Measurements from ENCODE around the gene PARVG. TPM values are rescaled to one million over a fixed set of nuclear protein-coding genes. Genes with fewer than 3 reads are reported as not detected.

Gene PARVG
- total and polyA plus RNA-seq, 12 donors, result 1.4 to 61.1 (median 14.8) TPM

GRCh38 chr22:44199164-44199563 lies 18.4 kb downstream of the PARVG start:
- no peak overlapping the region for H3K27ac ChIP-seq
- no peak for DNase-seq
- TF ChIP-seq CTCF (IDR thresholded peaks at IDR 0.05), result no peak
- intact Hi-C loops (cut with DNase I), result no loop called here
- 81 to 95% (median 90%) methylated on average over 2 of the region's 2 CpGs for WGBS, 4 donors
- H3K27me3 ChIP-seq, result no peaks in the 10 kb centered on the region
- H3K4me3 ChIP-seq, result no peak overlapping the region
- no peaks in the 10 kb centered on the region for H3K9me3 ChIP-seq (replicated peaks in 1 of 3)
- no peaks in the 10 kb centered on the region for H3K36me3 ChIP-seq (replicated peaks in 1 of 2)
- no peaks in the 10 kb centered on the region for H3K4me1 ChIP-seq (replicated peaks in 1 of 2)

DNA sequence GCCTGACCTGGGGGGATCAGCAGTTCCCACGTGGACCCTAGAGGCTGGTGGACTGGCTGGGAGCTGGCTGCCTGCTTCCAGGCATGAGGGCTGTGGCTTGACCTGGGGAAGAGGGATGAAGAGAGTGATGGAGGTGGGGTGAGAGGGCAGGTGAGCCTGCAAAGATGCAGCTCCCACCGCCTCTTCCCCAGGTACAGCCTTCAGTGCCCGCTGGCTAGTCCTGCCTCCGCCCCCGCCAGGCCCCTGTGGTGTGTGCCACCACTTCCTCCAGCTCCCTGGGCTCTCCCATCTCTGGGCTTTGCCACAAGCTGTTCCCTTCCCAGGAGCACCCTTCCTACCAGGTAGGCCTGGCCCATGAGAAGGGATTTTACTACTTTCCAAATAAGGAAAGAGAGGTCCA lies 19.1 kb downstream of the PARVG start:
- H3K27ac ChIP-seq, result no peak overlapping the region
- H3K4me1 ChIP-seq (replicated peaks in 1 of 2), result no peaks in the 10 kb centered on the region
- no peak overlapping the region for H3K4me3 ChIP-seq
- no peaks in the 10 kb centered on the region for H3K9me3 ChIP-seq (replicated peaks in 1 of 3)
- intact Hi-C loops (cut with DNase I), result no loop called here
- no peak for TF ChIP-seq CTCF (IDR thresholded peaks at IDR 0.05)
- TF ChIP-seq POLR2A (IDR thresholded peaks at IDR 0.05), result no peak
- H3K36me3 ChIP-seq (replicated peaks in 1 of 2), result no peaks in the 10 kb centered on the region
- 85 to 89% (median 86%) methylated on average over 5 of the region's 5 CpGs for WGBS, 4 donors
- DNase-seq, result no peak
- no peaks in the 10 kb centered on the region for H3K27me3 ChIP-seq

GRCh38 chr22:44200451-44200850 lies 19.7 kb downstream of the PARVG start:
- no peak for TF ChIP-seq POLR2A (IDR thresholded peaks at IDR 0.05)
- TF ChIP-seq CTCF (IDR thresholded peaks at IDR 0.05), result no peak
- 87 to 90% (median 89%) methylated on average over 3 to 6 of the region's 6 CpGs for WGBS, 4 donors
- Histone ChIP-seq H3K27me3 (no peaks in the 10 kb centered on the region), H3K9me3 (replicated peaks in 1 of 3) (no peaks in the 10 kb centered on the region), H3K27ac (no peak overlapping the region), H3K36me3 (replicated peaks in 1 of 2) (no peaks in the 10 kb centered on the region), H3K4me3 (no peak overlapping the region), H3K4me1 (replicated peaks in 1 of 2) (no peaks in the 10 kb centered on the region)
- intact Hi-C loops (cut with DNase I), result no loop called here
- DNase-seq, result no peak

GRCh38 chr22:44200855-44201550 lies 20.3 kb downstream of the PARVG start:
- H3K36me3 ChIP-seq (replicated peaks in 1 of 2), result no peaks in the 10 kb centered on the region
- TF ChIP-seq POLR2A (IDR thresholded peaks at IDR 0.05), result no peak
- no peak for TF ChIP-seq CTCF (IDR thresholded peaks at IDR 0.05)
- intact Hi-C loops (cut with DNase I), result no loop called here
- H3K9me3 ChIP-seq (replicated peaks in 1 of 3), result no peaks in the 10 kb centered on the region
- WGBS, 4 donors, result 72 to 83% (median 79%) methylated on average over 10 to 17 of the region's 17 CpGs
- DNase-seq, result peak in 1 of 7 donors; percentile 19
- no peaks in the 10 kb centered on the region for H3K27me3 ChIP-seq
- no peak overlapping the region for H3K27ac ChIP-seq
- no peaks in the 10 kb centered on the region for H3K4me1 ChIP-seq (replicated peaks in 1 of 2)
- no peak overlapping the region for H3K4me3 ChIP-seq
